Activated CD8-positive, alpha-beta T cell treated with anti-CD3 and anti-CD28 coated beads for 36 hours (primary cell): ENCODE data around the gene PPIF. TPM values are rescaled to one million over a fixed set of nuclear protein-coding genes. Genes with fewer than 3 reads are reported as not detected.

Experiments
- ATAC-seq: fragments of 200-7000 bp; cut with Tn5 transposase; one replicate; pipeline ENCODE4 v1.10.0; 2021; ENCODE audit warnings: mild to moderate bottlenecking, moderate library complexity
- CTCF ChIA-PET: fragments of 350-600 bp; sonication (Branson Sonifier 250); formaldehyde crosslinking; loops from one replicate; lab custom pipeline; 2021; ENCODE audit warnings: antibody characterized with exemption; lab: Charles Lee
- POLR2A ChIA-PET: fragments of 350-600 bp; sonication (Branson Sonifier 250); formaldehyde crosslinking; loops from one replicate; lab custom pipeline; 2021; ENCODE audit warnings: antibody characterized with exemption; lab: Charles Lee
- DNase-seq: peaks from one replicate; pipeline ENCODE4 v3.0.0-alpha.2; 2020
- H3K27ac Mint-ChIP-seq: one replicate; pipeline ENCODE4 v1.8.0; 2021; ENCODE audit warnings: mild to moderate bottlenecking, mixed read lengths
- H3K27me3 Mint-ChIP-seq: one replicate; pipeline ENCODE4 v1.8.0; 2021; ENCODE audit warnings: mixed read lengths
- H3K36me3 Mint-ChIP-seq: one replicate; pipeline ENCODE4 v1.8.0; 2021; ENCODE audit warnings: low read depth, mixed read lengths
- H3K4me1 Mint-ChIP-seq: one replicate; pipeline ENCODE4 v1.8.0; 2021; ENCODE audit warnings: low read depth, mixed read lengths
- H3K4me3 Mint-ChIP-seq: one replicate; pipeline ENCODE4 v1.8.0; 2021; ENCODE audit warnings: mild to moderate bottlenecking, moderate library complexity, mixed read lengths
- H3K9me3 Mint-ChIP-seq: one replicate; pipeline ENCODE4 v1.8.0; 2021; ENCODE audit warnings: mixed read lengths
- intact Hi-C: fragments of 100-400 bp; cut with micrococcal nuclease; formaldehyde crosslinking; loops from one replicate; pipeline ENCODE4 v1.10.0; 2022
- total RNA-seq, 2 experiments: library from RNA; stranded (reverse); gene quantifications; one replicate each; pipeline ENCODE4 v1.2.3, GENCODE V29; 2021
- TF ChIP-seq, protein P1 (sequence below): fragments of 200-600 bp; IDR thresholded peaks from one replicate; pipeline ENCODE4 v1.8.0; 2022; ENCODE audit warnings: antibody characterized with exemption, mild to moderate bottlenecking

PPIF gene
- total RNA-seq, 2 experiments from 2014 or later = 81.5 to 88.6 TPM

DNA sequence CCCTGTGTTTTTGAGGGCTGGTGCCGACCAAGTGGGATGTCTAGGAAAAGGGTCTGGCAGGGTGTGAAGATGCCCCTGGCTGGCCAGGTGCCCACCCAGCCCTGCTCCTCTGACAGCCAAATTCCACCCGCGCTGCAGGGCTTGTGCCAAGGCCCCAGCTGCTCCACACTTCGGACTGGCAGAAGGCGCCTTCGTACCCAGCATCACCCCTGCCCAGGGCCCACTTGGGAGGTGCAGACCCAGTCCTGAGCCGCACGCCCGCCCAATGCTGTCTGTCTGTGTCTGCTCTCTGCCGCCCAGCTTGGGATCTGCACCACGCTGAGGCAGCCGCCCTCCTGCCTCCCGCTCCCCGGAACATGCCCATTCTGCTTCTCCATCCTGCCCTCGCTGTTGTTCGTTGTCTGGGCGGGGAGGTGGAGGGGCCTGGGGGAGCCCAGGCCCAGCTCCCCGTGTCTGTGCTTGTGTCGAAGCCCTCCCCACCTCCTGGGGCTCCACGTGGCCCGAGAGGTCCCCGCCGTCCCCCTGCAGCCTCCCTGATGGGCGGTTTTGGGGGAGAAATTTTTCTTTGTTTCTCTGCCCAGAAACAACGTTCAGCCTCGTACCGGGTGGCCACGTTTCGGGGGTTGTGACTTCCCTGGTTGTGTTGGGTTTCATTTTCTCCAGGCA lies 36.9 kb upstream of the PPIF start:
- POLR2A ChIA-PET = interaction anchor here (1.4 to 2.7 kb wide), 2 partner anchors 11 to 24 kb away, joined by 3 to 7 read pairs; no protein-coding TSS in a partner anchor
- no peaks in the 10 kb centered on the region for H3K4me1 Mint-ChIP-seq
- H3K4me3 Mint-ChIP-seq = no peak overlapping the region
- DNase-seq (no peak), ATAC-seq (no peak)
- TF ChIP-seq, protein P1, sequence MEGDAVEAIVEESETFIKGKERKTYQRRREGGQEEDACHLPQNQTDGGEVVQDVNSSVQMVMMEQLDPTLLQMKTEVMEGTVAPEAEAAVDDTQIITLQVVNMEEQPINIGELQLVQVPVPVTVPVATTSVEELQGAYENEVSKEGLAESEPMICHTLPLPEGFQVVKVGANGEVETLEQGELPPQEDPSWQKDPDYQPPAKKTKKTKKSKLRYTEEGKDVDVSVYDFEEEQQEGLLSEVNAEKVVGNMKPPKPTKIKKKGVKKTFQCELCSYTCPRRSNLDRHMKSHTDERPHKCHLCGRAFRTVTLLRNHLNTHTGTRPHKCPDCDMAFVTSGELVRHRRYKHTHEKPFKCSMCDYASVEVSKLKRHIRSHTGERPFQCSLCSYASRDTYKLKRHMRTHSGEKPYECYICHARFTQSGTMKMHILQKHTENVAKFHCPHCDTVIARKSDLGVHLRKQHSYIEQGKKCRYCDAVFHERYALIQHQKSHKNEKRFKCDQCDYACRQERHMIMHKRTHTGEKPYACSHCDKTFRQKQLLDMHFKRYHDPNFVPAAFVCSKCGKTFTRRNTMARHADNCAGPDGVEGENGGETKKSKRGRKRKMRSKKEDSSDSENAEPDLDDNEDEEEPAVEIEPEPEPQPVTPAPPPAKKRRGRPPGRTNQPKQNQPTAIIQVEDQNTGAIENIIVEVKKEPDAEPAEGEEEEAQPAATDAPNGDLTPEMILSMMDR = no peak
- CTCF ChIA-PET = no interaction called here
- H3K27ac Mint-ChIP-seq = no peak overlapping the region
- no peaks in the 10 kb centered on the region for H3K27me3 Mint-ChIP-seq
- H3K36me3 Mint-ChIP-seq = peaks cover 38% of the 10 kb centered on the region
- H3K9me3 Mint-ChIP-seq = no peaks in the 10 kb centered on the region
- intact Hi-C loops = no loop called here

DNA sequence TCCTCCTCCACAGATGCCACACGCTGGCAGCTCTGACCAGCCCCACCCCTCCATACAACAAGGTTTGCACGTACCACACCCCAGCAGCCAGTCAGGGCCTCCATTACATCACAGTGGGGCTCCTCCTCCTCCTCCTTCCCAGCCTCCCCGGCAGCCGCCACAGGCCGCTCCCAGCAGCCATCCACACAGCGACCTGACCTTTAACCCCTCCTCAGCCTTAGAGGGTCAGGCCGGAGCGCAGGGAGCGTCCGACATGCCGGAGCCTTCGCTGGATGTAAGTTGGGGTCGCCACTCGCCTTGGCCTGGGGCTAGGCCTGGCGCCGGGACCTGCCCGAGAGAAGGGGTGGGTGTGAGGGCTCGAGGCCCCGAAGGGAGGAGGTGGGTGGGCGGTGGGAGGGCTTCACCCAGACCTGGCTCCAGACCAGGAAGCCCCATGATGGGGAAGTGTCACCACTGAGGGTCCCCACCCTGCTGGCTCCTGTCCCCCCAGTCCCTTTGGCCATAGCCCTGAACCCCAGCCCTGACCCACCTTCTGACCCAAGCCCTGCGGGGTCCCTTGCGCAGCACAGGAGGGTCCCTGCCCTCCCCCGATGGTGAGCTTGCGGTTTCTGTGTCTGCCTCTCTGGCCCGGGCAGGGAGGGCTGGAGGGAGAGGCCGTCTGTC lies 36.2 kb upstream of the PPIF start:
- Mint-ChIP-seq H3K36me3 (peaks cover 39% of the 10 kb centered on the region), H3K27ac (no peak overlapping the region), H3K4me1 (peaks cover 6% of the 10 kb centered on the region), H3K9me3 (no peaks in the 10 kb centered on the region), H3K27me3 (no peaks in the 10 kb centered on the region), H3K4me3 (no peak overlapping the region)
- POLR2A ChIA-PET = interaction anchor here (2.7 kb wide), 1 partner anchor 10 kb away, joined by 7 read pairs; no protein-coding TSS in a partner anchor
- no peak for ATAC-seq
- intact Hi-C loops = no loop called here
- no peak for DNase-seq
- CTCF ChIA-PET = no interaction called here
- TF ChIP-seq, protein P1 = no peak

DNA sequence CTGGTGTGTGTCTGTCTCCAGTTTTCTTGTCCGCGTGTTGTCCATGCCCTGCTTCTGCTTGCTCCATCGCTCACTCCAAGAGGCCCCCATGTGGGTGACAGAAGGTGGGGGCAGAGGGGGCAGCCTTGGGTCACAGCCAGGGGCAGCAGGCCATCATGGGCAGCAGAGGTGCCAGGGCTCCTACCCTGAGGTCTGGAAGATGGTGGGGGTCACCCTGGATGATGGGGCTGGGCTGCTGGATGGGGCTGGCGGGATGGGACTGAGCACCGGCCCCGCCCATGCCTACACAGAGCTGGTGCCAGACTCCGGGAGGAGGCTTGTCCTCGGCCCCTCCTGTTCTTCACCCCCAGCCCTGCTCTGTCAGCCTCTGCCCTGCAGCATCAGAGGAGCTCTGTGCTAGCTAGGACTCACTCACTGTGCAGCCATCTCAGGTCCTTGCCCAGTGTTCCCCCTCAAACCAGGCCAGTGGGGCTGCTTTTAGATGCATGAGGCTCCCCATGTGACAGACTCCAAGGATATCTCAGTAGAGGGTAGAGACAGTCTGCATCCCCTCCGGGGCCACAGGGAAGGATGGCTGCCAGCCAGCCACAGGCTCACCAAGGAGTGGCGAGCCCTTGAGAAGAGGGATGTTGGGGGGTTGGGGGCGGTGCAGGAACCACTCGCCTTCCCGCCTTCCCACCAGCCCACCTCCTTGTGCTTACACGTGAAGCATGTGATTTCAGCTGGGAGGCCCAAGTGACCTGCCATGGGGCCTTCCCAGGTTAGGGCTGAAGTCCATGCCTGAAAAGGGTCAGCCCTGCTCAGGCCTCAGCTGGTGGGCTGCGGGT lies 35.5 kb upstream of the PPIF start:
- ATAC-seq = no peak

DNA sequence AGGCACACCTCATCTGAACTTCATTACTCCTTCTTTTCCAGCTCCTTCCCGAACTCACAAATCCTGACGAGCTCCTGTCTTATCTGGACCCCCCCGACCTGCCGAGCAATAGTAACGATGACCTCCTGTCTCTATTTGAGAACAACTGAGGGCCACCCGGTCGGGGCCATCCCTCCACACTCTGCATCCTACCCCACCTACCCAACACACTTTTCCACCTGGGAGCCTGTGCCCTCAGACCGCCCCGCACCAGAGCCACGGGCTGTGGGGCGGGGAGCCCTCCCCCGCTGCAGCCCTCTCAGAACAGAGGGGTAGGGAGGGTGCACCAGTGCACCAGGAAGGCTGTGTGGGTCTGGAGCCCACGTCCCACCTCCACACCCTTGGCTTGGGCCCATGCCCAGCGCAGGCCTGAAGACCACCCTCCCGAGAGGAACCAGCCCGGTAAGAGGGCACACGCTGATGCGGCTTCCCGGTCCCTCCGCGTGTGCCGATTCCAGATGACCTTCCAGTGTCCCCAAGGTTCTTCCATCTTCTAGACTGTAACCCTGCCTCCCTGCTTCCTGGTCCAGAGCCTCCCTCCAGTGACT lies 34.6 kb upstream of the PPIF start:
- Mint-ChIP-seq H3K4me1 (peaks cover 21% of the 10 kb centered on the region), H3K36me3 (peaks cover 31% of the 10 kb centered on the region), H3K27ac (no peak overlapping the region), H3K9me3 (no peaks in the 10 kb centered on the region), H3K27me3 (no peaks in the 10 kb centered on the region), H3K4me3 (no peak overlapping the region)
- intact Hi-C loops = no loop called here
- CTCF ChIA-PET = no interaction called here
- POLR2A ChIA-PET = interaction anchor here (2.7 to 13.7 kb wide), 2 partner anchors 9 to 36 kb away, joined by 7 to 155 read pairs; partner anchors contain the start of gene PPIF
- TF ChIP-seq, protein P1 = no peak
- DNase-seq = no peak
- ATAC-seq = no peak

More for the DNA sequence above, 35.5 kb upstream of the PPIF start:
- H3K36me3 Mint-ChIP-seq = peaks cover 36% of the 10 kb centered on the region
- ChIA-PET CTCF (no interaction called here), POLR2A (interaction anchor here (2.7 to 13.7 kb wide), 2 partner anchors 9 to 37 kb away, joined by 7 to 155 read pairs; partner anchors contain the start of gene PPIF)
- no peaks in the 10 kb centered on the region for H3K9me3 Mint-ChIP-seq
- no peak for DNase-seq
- peaks cover 12% of the 10 kb centered on the region for H3K4me1 Mint-ChIP-seq
- no peak overlapping the region for H3K4me3 Mint-ChIP-seq
- H3K27me3 Mint-ChIP-seq = no peaks in the 10 kb centered on the region
- TF ChIP-seq, protein P1 = no peak
- intact Hi-C loops = no loop called here
- H3K27ac Mint-ChIP-seq = no peak overlapping the region
